ENCODE results near the gene FOLR3. TPM values are rescaled to one million over a fixed set of nuclear protein-coding genes. Genes with fewer than 3 reads are reported as not detected.
"Not testable (repeated sequence)": the region's sequence is repeated elsewhere in the genome, so short reads cannot be mapped to it uniquely, and the experiment has no call there.

Gene FOLR3
- total RNA-seq, 6 experiments from 2014 or later = 9.1 to 13.7 (median 10.9) TPM

DNA sequence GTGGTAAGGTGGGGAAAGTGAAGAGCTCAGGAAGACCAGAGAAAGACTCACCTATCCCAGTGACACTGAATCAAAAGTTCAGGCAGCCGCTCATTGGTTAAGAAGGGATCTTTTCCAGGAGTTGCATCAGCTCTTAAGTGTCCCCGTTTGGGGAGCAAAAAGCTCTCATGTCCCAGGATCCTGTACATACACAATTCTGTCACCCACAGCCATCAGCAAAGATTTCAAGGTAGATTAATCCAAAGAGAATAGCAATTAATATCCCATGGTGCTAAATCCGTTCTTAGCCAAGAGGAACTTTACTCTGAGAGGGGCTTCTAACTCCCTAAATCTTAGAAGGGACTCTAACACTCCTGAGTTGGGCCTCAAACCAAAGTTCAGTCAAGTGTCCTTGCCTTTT, 19.3 kb downstream of the FOLR3 start:
- TF ChIP-seq CTCF (IDR thresholded peaks at IDR 0.05) = no peak
- Mint-ChIP-seq H3K36me3 (ENCODE audit: low read depth) (no peaks in the 10 kb centered on the region), H3K9me3 (no peaks in the 10 kb centered on the region), H3K4me3 (no peak overlapping the region), H3K27me3 (ENCODE audit: insufficient read depth) (peaks cover 2% of the 10 kb centered on the region; the same call in 1 of the 2 replicates), H3K27ac (no peak overlapping the region), H3K4me1 (ENCODE audit: low read depth) (no peaks in the 10 kb centered on the region; the same call in 1 of the 2 replicates)
- DNase-seq = no peak

DNA sequence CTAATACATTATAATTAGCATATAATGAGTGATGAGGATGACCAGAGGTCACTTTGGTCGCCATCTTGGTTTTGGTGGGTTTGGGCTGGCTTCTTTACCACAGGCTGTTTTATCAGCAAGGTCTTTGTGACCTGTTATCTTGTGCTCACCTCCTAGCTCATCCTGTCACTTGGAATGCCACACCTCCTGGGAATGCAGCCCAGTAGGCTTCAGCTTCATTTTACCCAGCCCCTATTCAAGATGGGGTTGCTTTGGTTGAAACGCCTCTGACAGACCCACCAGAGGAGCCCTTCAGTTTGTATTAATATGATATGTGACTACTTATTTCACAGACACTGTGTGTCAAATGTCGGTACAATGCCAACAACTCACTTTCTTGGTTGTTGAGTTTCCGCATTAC, 20.2 kb downstream of the FOLR3 start:
- H3K4me1 Mint-ChIP-seq (ENCODE audit: low read depth) = peaks cover 5% of the 10 kb centered on the region
- no peak overlapping the region for H3K27ac Mint-ChIP-seq
- no peaks in the 10 kb centered on the region for H3K36me3 Mint-ChIP-seq (ENCODE audit: low read depth)
- TF ChIP-seq CTCF (IDR thresholded peaks at IDR 0.05) = no peak
- DNase-seq = no peak
- H3K4me3 Mint-ChIP-seq = no peak overlapping the region
- no peaks in the 10 kb centered on the region for H3K9me3 Mint-ChIP-seq
- H3K27me3 Mint-ChIP-seq (ENCODE audit: insufficient read depth) = peaks cover 2% of the 10 kb centered on the region; the same call in 1 of the 2 replicates

- no peak overlapping the region for H3K4me3 Mint-ChIP-seq
- peaks cover 2% of the 10 kb centered on the region; the same call in 1 of the 2 replicates for H3K27me3 Mint-ChIP-seq (ENCODE audit: insufficient read depth)
Observed at GRCh38 chr11:72157131-72157530, 21.6 kb downstream of the FOLR3 start.

DNA sequence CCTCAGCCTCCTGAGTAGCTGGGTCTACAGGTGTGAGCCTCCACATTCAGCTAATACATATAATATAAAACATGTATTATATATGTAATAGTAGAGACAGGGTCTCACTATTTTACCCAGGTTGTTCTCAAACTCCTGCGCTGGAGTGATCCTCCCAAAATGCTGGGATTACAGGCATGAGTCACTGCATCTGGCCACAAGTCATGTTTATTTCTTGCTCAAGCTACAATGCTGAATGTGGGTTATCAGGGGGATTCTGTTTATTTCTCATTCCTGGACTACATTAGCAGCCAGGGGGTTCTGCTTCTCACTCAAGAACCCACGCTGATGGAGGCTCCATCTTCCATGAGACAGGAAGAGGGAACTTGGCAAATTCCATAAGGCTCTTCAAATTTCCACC, 24.8 kb downstream of the FOLR3 start:
- DNase-seq = no peak
- no peak overlapping the region for H3K27ac Mint-ChIP-seq
- no peaks in the 10 kb centered on the region for H3K36me3 Mint-ChIP-seq (ENCODE audit: low read depth)
- peaks cover 4% of the 10 kb centered on the region; the same call in 1 of the 2 replicates for H3K9me3 Mint-ChIP-seq
- no peak overlapping the region for H3K4me3 Mint-ChIP-seq
- TF ChIP-seq CTCF (IDR thresholded peaks at IDR 0.05) = no peak
- H3K4me1 Mint-ChIP-seq (ENCODE audit: low read depth) = peaks cover 5% of the 10 kb centered on the region
- H3K27me3 Mint-ChIP-seq (ENCODE audit: insufficient read depth) = peaks cover 2% of the 10 kb centered on the region

More at GRCh38 chr11:72157131-72157530, 21.6 kb downstream of the FOLR3 start:
- H3K36me3 Mint-ChIP-seq (ENCODE audit: low read depth) = no peaks in the 10 kb centered on the region
- no peaks in the 10 kb centered on the region for H3K9me3 Mint-ChIP-seq
- no peak for DNase-seq
- peaks cover 5% of the 10 kb centered on the region for H3K4me1 Mint-ChIP-seq (ENCODE audit: low read depth)
- no peak for TF ChIP-seq CTCF (IDR thresholded peaks at IDR 0.05)
- no peak overlapping the region for H3K27ac Mint-ChIP-seq

DNA sequence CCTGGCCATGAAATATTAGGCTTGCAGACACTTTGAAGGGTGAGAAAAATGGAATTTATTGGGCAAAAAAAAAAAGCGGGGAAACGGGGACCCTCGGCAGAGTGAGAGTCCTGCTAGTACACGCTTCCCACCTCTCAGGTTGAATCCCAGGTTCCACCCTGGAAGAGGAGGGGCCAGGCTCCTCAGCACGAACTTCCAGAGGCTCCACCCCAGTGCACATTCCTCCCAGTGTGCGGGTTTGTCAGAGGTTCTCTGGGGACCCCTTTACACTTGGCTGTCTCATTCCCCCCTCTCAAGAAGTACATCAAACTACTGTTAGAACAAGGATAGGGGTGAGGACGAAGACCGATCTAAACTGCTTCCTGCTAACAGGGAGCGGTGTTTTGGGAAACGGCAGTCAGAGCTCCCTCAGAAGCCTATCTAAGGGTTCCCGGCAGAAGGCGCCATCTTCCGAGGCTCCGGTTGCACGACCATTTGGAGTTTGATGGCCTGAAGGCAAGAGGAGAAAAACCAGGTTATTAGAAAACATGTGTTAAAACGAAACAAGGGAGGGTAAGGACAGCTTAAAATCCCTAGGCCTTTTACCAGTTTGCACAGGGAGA, 27.5 kb downstream of the FOLR3 start:
- H3K36me3 Mint-ChIP-seq (ENCODE audit: low read depth) = no peaks in the 10 kb centered on the region

GRCh38 chr11:72164187-72164586, 28.7 kb downstream of the FOLR3 start:
- DNase-seq; H3K4me1 Mint-ChIP-seq (ENCODE audit: low read depth); H3K36me3 Mint-ChIP-seq (ENCODE audit: low read depth): not testable (repeated sequence)

More for the DNA sequence above, 27.5 kb downstream of the FOLR3 start:
- H3K27me3 Mint-ChIP-seq (ENCODE audit: insufficient read depth) = peaks cover 2% of the 10 kb centered on the region
- peaks cover 5% of the 10 kb centered on the region for H3K4me1 Mint-ChIP-seq (ENCODE audit: low read depth)
- no peak overlapping the region for H3K27ac Mint-ChIP-seq
- no peak for TF ChIP-seq CTCF (IDR thresholded peaks at IDR 0.05)
- H3K4me3 Mint-ChIP-seq = no peak overlapping the region
- no peak for DNase-seq
- H3K9me3 Mint-ChIP-seq = peaks cover 4% of the 10 kb centered on the region; the same call in 1 of the 2 replicates

DNA sequence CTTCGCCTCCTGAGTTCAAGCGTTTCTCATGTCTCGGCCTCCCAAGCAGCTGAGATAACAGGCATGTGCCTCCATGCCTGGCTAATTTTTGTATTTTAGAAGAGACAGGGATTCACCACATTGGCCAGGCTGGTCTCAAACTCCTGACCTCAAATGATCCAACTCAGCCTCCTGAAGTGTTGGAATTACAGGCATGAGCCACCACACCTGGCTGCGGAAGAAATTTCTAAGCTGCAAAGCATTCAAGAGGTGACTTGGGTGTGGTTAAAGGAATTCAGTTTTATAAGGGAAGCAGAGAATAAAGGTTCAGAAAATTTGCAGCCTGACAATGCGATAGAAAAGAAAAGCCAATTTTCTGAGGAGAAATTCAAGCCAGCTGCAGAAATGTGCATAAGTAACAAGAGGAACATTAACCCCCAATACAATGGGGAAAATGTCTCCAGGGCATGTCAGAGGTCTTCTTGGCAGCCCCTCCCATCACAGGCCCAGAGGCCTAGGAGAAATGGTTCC, 33.6 kb downstream of the FOLR3 start:
- H3K36me3 Mint-ChIP-seq (ENCODE audit: low read depth); H3K4me3 Mint-ChIP-seq; H3K27me3 Mint-ChIP-seq (ENCODE audit: insufficient read depth); H3K27ac Mint-ChIP-seq; H3K9me3 Mint-ChIP-seq; DNase-seq: not testable (repeated sequence)
- H3K4me1 Mint-ChIP-seq (ENCODE audit: low read depth) = peaks cover 13% of the 10 kb centered on the region

More at GRCh38 chr11:72164187-72164586, 28.7 kb downstream of the FOLR3 start:
- H3K27me3 Mint-ChIP-seq (ENCODE audit: insufficient read depth); H3K27ac Mint-ChIP-seq; H3K4me3 Mint-ChIP-seq; H3K9me3 Mint-ChIP-seq: not testable (repeated sequence)

DNA sequence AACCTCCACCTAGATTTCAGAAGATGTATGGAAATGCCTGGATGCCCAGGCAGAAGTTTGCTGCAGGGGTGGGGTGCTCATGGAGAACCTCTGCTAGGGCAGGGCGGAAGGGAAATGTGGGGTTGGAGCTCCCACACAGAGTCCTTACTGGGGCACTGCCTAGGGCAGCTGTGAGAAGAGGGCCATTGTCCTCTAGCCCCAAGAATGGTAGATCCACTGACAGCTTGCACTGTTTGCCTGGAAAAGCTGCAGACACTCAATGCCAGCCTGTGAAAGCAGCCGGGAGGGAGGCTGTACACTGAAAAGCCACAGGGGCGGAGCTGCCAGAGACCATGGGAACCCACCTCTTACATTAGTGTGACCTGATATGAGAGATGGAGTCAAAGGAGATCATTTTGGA, 34.2 kb downstream of the FOLR3 start:
- H3K36me3 Mint-ChIP-seq (ENCODE audit: low read depth) = not testable (repeated sequence)

GRCh38 chr11:72172043-72172442, 36.5 kb downstream of the FOLR3 start:
- not testable (repeated sequence) for H3K27ac Mint-ChIP-seq; H3K36me3 Mint-ChIP-seq (ENCODE audit: low read depth); H3K27me3 Mint-ChIP-seq (ENCODE audit: insufficient read depth); DNase-seq; H3K9me3 Mint-ChIP-seq; H3K4me3 Mint-ChIP-seq
- H3K4me1 Mint-ChIP-seq (ENCODE audit: low read depth) = peaks cover 13% of the 10 kb centered on the region

More for the DNA sequence above, 34.2 kb downstream of the FOLR3 start:
- H3K27ac Mint-ChIP-seq; H3K27me3 Mint-ChIP-seq (ENCODE audit: insufficient read depth); H3K4me3 Mint-ChIP-seq; H3K9me3 Mint-ChIP-seq; DNase-seq: not testable (repeated sequence)
- H3K4me1 Mint-ChIP-seq (ENCODE audit: low read depth) = peaks cover 13% of the 10 kb centered on the region
